NCI-H2227 treated with DMSO at 0.1 percent for 48 hours (cell line): Measurements from ENCODE around the gene CD72.
"Not testable (repeated sequence)": the region's sequence is repeated elsewhere in the genome, so short reads cannot be mapped to it uniquely, and the experiment has no call there.

Experiments
- DNase-seq: peaks from one replicate; lab custom pipeline; 2025; lab: John Stamatoyannopoulos, UW

Gene CD72

DNA sequence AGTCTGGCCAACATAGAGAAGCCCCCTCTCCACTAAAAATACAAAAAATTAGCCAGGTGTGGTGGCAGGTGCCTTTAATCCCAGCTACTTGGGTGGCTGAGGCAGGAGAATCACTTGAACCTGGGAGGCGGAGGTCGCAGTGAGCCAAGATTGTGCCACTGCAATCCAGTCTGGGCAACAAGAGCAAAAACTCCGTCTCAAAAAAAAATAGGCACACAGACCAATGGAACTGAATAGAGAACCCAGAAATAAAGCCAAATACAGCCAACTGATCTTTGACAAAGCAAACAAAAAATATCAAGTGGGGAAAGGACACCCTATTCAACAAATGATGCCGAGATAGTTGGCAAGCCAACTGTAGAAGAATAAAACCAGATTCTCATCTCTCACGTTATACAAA lies 29.7 kb downstream of the CD72 start:
- not testable (repeated sequence) for DNase-seq

DNA sequence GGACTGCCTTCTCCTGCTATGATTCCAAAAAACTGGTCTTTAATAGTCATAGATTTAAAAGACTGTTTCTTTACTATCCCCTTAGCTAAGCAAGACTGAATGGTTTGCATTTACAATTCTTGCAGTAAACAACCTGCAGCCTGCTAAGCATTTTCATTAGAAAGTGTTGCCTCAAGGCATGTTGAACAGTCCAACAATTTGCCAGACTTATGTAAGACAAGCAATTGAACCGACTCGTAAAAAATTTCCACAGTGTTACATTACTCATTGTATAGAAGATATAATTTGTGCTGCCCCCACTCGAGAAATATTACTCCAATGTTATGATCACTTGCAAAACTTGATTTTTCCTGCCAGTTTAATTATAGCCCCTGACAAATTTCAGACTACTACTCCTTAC lies 33.5 kb downstream of the CD72 start:
- not testable (repeated sequence) for DNase-seq

DNA sequence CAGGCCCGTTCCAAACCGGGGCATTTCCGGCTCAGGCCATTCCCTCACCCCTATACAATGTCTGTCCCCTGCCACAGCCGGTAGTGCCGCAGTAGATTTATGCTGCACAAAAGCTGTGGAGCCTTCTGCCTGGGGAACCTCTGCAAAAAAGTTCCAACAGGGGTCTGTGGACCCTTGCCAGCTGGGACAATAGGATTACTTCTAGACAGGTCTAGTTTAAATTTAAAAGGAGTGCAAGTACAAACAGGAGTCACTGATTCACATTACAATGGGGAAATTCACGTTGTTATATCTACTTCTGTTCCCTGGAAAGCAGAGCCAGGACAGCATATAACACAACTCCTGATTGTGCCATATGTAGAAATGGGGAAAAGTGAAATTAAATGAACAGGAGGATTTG lies 34.7 kb downstream of the CD72 start:
- DNase-seq: not testable (repeated sequence)

DNA sequence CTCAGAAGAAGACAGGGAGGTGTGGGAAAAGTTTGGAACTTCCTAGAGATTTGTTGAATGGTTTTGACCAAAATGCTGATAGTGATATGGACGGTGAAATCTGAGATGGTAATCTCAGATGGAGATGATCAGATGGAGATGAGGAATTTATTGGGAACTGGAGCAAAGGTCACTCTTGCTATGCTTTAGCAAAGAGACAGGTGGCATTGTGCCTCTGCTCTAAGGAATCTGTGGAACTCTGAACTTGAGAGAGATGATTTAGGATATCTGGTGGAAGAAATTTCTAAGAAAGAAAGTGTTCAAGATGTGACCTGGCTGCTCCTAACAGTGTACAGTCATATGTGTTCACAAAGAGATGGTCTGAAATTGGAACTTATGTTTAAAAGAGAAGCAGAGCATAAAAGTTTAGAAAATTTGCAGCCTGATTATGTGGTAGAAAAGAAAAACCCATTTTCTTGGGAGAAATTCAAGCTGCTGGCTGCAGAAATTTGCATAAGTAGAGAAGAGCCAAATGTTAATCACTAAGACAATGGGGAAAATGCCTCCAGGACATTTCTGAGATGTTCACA lies 38.5 kb downstream of the CD72 start:
- DNase-seq: not testable (repeated sequence)

DNA sequence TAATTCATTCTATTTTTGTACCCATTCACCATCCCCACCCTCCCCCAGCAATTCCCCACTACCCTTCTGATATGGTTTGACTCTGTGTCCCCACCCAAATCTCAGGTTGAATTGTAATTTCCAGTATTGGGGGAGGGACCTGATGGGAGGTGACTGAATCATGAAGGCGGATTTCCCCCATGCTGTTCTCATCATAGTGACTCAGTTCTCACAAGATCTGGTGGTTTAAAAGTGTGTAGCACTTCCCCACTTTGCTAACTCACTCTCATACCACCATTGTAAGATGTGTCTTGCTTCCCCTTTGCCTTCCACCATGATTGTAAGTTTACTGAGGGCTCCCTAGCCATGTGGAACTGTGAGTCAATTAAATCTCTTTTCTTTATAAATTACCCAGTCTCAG lies 39.1 kb downstream of the CD72 start:
- DNase-seq: no peak

DNA sequence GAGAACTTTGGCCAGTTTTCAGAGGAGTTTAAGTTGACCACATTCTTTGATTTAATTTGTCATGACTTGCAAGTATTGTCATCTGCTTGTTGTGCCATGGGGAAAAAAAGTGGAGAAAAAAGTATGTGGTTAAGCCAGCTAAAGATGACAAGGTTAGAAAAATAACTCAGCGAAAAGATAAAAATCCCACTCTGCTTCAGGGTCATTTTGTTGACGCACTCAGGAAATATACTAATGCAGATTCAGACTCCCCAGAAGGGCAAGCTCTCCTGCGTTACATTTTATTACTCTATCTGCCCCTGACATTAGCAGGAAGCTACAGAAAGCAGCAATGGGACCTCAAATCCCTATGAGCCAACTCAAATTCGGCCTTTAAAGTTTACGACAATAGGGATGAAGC lies 40.7 kb downstream of the CD72 start:
- no peak for DNase-seq

DNA sequence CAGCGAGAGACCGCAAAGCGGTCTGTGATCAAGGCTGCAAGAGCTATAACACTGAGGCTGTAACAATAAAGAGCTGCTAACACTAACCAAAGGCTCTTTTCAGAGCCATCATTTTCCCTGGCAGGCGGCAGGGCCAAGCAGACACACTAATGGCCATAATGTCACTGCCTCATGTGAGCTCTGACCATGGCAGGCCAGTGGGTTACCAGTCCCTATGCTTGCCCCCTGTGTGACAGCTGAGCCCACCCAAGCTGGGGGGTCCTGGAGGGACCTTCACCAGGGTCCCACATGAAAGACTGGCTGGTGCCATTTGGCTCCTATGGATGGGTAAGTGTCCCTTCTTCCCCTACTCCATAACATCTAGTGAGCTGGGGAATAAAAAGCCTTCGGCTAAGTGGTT lies 42.7 kb downstream of the CD72 start:
- DNase-seq: no peak

DNA sequence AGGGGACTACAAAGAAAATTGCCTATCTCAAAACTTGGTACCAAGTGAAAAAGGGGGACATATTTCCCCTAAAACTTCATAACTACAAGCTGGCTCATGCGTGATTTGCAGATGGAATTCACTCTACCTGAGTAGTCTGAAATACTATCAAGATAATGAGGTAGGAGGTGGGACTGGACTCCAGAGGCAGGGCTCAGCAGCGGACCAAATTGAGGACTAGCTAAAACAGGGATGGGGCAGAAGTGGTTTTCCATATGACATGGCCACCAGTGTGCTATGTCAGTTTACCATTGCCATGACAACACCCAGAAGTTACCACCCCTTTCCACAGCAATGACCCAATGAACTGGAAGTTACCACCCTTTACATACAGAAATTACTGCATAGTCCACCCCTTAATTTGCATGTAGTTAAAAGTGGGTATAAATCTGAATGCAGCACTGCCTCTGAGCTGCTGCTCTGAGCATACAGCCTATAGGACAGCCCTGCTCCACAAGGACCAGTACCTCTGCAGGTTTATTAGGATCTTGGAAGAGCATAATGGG lies 43.6 kb downstream of the CD72 start:
- no peak for DNase-seq

DNA sequence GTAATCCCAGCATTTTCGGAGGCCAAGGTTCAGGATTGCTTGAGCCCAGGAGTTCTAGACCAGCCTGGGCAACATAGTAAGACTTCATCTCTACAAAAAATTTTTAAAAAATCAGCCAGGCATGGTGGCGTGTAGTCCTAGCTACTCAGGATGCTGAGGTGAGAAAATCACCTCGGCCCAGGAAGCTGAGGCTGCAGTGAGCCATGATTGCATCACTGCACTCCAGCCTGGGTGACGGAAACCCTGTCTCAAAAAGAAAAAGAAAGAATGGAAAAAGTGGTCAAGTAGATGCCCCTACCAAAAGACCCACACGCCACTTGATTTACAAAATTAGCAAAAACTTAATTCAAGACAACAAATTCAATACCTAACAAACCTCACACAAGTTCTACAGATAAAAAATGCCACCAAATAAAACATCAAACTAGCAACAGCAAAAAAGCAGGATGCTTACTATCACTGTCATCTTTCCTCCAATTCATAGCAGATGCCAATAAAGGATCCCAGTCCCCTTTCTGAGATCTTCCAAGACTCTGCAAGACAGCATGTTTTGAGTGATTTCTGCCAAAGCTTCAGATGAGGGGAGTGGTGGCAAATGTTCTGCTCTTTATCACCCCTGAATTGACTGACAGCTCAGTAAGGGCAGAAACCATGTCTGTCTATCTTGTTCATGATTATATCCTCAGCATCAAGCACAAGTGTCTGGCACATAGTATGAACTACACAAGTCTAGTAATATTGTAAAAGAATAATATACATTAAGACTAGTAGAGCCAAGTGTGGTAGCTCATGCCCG lies 47.3 kb downstream of the CD72 start:
- DNase-seq: no peak

DNA sequence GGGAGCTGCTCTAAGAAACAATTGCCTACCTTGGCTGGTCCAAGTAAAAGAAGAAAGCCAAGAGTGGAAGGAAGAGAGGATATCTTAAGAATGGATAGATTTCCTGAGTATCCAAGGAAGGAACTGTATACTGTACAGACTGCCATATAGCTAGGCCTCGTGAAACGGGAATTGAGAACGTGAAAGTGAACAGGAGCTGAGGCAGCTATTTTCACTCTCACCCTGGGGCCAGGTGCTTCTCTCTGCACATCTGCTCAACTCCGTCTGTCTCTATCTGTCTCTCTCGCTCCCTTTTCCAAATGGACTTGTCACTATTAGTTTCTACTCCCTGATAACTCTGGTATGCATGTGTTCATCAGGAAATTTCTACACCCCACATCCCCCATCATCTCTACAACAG lies 49.0 kb downstream of the CD72 start:
- no peak for DNase-seq

DNA sequence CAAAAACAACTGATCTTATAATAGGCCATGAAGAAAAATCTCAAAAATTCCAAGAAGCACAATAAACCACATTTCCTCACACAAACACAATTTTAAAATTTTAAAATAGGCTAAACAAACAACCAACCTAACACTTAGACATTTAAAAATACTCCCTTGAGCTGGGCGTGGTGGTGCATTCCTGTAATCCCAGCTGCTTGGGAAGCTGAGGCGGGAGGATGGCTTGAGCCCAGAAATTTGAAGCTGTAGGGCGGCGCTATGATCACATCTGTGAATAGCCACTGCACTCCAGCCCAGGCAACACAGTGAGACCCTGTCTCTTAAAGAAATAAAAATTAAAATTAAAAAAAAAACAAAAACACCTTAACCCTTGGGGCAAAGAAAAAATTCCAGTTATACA lies 50.0 kb downstream of the CD72 start:
- no peak for DNase-seq

DNA sequence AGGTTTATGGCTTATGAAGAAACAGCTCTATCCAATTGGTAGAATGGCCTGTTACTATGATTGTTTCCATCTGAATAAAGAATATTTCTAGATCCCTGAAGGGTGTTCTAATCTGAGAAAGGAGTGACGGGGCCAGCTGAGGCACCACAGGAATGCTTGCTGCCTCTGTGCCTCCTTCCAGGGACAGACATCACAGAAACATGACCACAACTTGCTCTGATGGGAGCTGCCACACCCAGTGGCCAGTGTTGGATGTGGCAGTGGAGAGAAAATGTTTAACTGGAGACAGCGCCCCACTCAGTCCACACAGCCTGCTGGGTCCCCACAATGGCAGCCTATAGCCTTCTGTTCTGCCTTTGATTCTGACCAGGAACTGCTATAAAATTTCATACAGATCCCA lies 51.8 kb downstream of the CD72 start:
- DNase-seq: no peak

DNA sequence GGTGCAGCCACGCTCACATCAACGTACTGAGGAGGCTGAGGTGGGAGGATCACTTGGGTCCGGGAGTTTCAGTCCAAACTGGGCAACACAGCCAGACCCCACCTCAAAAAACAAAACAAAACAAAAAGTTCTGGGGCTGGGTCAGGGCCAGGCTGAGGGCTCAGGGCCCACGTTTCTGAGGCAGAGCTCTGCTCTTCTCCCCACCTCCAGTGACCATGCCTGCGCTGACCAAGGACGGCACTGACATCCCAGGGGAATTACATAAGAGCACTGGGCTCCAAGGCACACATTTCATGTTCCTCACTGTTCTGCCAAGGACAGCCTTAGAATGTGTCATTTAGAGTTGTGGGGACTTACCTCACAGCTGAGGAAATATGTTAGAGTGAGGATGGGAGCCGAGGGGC lies 53.6 kb downstream of the CD72 start:
- no peak for DNase-seq

DNA sequence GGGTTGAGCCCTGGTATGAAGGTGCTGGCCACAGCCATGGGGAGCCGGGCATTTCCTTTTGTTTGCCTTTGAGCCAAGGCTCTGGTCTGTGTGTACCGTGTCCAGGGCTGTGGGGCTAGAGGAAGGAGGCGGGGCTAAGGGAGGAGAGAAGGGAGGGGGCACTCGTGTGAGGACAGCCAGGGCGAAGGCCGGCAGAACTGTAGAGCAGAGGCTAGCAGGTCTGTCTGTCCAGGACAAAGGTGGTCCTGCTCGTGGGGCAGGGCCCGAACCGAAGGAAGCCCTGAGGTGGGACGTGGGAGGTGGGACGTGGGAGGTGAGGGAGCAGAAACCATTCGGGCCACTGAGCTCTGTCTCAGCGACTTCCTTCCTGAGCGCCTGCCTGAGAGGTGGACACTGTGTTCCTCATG lies 54.4 kb downstream of the CD72 start:
- DNase-seq: no peak

DNA sequence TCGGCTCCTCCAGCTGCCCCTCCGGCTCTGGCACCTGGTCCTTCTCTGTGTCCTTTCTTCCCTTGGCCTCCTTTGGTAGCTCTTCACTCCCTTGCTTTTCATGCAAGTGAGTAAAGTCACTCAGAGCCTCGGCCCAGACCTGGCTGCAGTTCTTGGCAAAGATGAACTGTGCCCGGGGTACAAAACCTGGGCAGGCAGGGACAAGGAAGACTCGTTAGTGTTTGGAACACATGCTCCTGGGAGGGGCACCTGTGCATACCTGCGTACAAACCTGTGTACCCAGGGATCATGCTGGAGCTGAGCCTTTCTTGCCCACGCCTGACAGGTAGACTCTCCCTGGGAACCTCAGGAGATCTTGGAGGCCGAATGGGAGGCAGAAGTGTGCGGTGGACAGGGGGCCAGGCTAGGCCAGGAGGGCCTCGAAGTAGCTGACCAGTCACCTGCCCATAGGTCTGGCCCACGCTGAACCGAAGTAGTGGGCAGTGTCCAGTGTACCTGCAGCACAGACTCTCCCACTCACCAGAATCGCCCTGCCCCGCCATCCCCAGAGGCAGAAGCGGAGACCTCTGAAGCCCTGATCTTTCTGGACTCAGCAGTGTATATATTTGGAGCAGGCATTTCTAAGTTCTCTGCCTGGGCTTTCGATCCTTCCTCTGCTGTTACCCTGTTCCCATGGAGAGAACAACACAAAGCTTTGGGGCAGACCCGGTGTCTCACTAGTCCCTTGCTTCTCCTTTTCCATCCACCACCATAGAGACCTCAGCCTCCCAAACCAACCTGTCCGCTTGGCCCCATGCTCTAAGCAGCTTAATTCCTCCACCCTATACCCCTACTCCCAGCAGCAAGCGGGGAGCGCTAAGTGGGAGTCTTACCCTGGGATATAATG lies 55.1 kb downstream of the CD72 start:
- DNase-seq: no peak

DNA sequence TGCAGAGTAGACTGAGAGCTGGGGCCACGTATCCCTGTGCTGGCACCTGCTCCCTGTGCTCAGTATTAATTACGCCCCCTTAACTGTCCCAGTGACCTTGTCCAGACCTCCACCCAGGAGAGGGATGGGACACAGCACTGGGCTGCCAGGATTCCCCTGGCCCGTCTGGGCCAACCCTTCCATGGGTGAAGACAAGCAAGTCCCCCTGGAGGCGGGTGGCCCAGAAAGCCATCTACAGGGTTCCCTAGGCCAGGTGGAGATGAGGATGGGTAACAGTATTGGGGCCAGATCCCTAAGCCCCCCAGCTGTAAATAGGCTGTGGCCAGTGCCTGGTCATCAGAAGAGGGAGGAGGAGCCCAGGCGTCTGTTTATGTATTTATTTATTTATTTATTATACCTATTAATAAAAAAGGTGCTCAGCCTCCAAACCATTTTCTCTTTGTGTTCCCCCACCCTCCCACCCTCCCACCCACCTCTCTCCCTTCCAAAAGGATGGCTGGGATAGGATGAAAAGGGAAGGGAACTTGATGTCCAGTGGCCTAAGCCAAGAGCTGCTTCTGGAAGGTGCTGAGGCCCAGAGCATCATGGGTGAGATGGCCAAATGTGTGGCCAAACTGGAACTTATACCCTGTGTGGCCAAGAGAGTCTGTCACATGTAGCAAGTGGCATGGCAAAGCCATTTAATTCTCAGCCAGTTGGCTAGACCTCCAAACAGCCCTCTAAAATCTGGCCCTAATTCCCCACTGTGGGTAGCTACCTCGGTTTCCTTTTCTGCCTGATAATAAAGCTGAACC lies 56.5 kb downstream of the CD72 start:
- no peak for DNase-seq

DNA sequence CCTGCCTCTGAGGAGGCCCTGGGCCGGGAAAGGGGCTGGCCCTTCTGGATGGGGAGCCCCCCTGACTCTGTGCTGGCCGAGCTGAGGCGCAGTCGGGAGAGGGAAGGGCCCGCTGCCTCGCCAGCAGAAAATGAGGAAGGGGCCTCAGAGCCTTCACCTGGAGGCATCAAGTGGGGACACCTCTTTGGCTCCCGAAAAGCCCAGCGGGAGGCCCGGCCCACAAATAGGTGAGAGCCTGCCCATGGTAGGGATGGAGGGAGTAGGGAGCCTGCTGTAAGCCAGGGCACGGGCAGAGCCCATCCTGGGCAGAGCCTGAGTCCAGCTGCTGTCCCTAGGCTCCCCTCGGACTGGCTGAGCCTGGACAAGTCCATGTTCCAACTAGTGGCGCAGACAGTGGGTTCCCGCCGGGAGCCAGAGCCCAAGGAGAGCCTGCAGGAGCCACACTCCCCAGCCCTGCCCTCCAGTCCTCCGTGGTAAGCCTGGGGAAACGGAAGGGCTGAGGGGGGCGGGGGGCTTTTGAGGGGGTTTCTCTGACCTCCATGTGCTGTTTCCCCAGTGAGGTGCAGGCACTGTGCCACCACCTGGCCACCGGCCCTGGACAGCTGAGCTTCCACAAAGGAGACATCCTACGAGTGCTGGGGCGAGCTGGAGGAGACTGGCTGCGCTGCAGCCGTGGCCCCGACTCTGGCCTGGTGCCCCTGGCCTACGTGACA lies 57.4 kb downstream of the CD72 start:
- no peak for DNase-seq
